Measurements from ENCODE around the gene ZNF384.

ZNF384 gene

GRCh38 chr12:6667559-6668210 lies 21.5 kb downstream of the ZNF384 start:
- no peak for DNase-seq
- no peaks in the 10 kb centered on the region for H3K27me3 ChIP-seq
- no peak overlapping the region for H3K4me3 ChIP-seq
- no peak overlapping the region for H3K27ac ChIP-seq
- intact Hi-C loops (cut with DNase I; ENCODE audit: low total_unique reads): loop anchor here (10.0 kb wide), 1 partner anchor 53 kb away; no protein-coding TSS in a partner anchor
- H3K36me3 ChIP-seq: peaks cover 59 to 68% (median 60%) of the 10 kb centered on the region in 3 donors
- H3K9me3 ChIP-seq: no peaks in the 10 kb centered on the region
- no peaks in the 10 kb centered on the region for H3K4me1 ChIP-seq
- TF ChIP-seq CTCF (IDR thresholded peaks at IDR 0.05): no peak

GRCh38 chr12:6666211-6666610 lies 23.0 kb downstream of the ZNF384 start:
- H3K36me3 ChIP-seq: peaks cover 44 to 53% (median 45%) of the 10 kb centered on the region in 3 donors
- no peaks in the 10 kb centered on the region for H3K9me3 ChIP-seq
- H3K4me3 ChIP-seq: no peak overlapping the region
- no peak for TF ChIP-seq CTCF (IDR thresholded peaks at IDR 0.05)
- no peaks in the 10 kb centered on the region for H3K27me3 ChIP-seq
- intact Hi-C loops (cut with DNase I; ENCODE audit: low total_unique reads): loop anchor here (10.0 kb wide), 1 partner anchor 51 kb away; no protein-coding TSS in a partner anchor
- H3K27ac ChIP-seq: no peak overlapping the region
- DNase-seq: no peak
- H3K4me1 ChIP-seq: peaks cover 0 to 13% (median 12%) of the 10 kb centered on the region in 4 donors

GRCh38 chr12:6664902-6665301 lies 24.3 kb downstream of the ZNF384 start:
- intact Hi-C loops (cut with DNase I; ENCODE audit: low total_unique reads): loop anchor here (10.0 kb wide), 1 partner anchor 50 kb away; no protein-coding TSS in a partner anchor
- no peak for TF ChIP-seq CTCF (IDR thresholded peaks at IDR 0.05)

GRCh38 chr12:6662906-6663742 lies 26.1 kb downstream of the ZNF384 start, which contains the start of gene ING4:
ING4 (minus strand) TSS chr12:6663119; CDS start chr12:6663101, 18 bp downstream.
- Histone ChIP-seq H3K27ac (peak within 1 kb of the TSS; percentile 81 to 83), H3K9me3 (no peaks in the 10 kb centered on the region), H3K36me3 (peaks cover 20 to 41% (median 22%) of the 10 kb centered on the region in 3 donors), H3K27me3 (no peaks in the 10 kb centered on the region), H3K4me3 (peak within 1 kb of the TSS; percentile 67 to 93), H3K4me1 (peaks cover 0 to 20% (median 13%) of the 10 kb centered on the region in 4 donors)
- TF ChIP-seq CTCF (IDR thresholded peaks at IDR 0.05): no peak
- peak; percentile 99 for DNase-seq
- intact Hi-C loops (cut with DNase I; ENCODE audit: low total_unique reads): loop anchor here (1.0 to 10.0 kb wide), 2 partner anchors 26 to 48 kb away; partner anchors contain the start of gene ZNF384

More at GRCh38 chr12:6664902-6665301, 24.3 kb downstream of the ZNF384 start:
- peaks cover 31 to 42% (median 32%) of the 10 kb centered on the region in 3 donors for H3K36me3 ChIP-seq
- no peaks in the 10 kb centered on the region for H3K27me3 ChIP-seq
- H3K4me3 ChIP-seq: no peak overlapping the region
- H3K27ac ChIP-seq: no peak overlapping the region
- no peaks in the 10 kb centered on the region for H3K9me3 ChIP-seq
- peaks cover 0 to 20% (median 13%) of the 10 kb centered on the region in 4 donors for H3K4me1 ChIP-seq
- DNase-seq: no peak

- H3K36me3 ChIP-seq: peaks cover 18 to 41% (median 22%) of the 10 kb centered on the region in 3 donors
- H3K4me3 ChIP-seq: peak overlapping the region; percentile 67 to 93
- intact Hi-C loops (cut with DNase I; ENCODE audit: low total_unique reads): loop anchor here (10.0 kb wide), 1 partner anchor 48 kb away; no protein-coding TSS in a partner anchor
- DNase-seq: no peak
- no peaks in the 10 kb centered on the region for H3K9me3 ChIP-seq
- H3K4me1 ChIP-seq: peaks cover 0 to 20% (median 13%) of the 10 kb centered on the region in 4 donors
- TF ChIP-seq CTCF (IDR thresholded peaks at IDR 0.05): no peak
- no peaks in the 10 kb centered on the region for H3K27me3 ChIP-seq
- H3K27ac ChIP-seq: peak overlapping the region; percentile 81 to 83
Observed at GRCh38 chr12:6662602-6662905, 26.6 kb downstream of the ZNF384 start.

All from tibial artery (tissue), 4 donors.